ENCODE results near the gene CRB1.

DNA sequence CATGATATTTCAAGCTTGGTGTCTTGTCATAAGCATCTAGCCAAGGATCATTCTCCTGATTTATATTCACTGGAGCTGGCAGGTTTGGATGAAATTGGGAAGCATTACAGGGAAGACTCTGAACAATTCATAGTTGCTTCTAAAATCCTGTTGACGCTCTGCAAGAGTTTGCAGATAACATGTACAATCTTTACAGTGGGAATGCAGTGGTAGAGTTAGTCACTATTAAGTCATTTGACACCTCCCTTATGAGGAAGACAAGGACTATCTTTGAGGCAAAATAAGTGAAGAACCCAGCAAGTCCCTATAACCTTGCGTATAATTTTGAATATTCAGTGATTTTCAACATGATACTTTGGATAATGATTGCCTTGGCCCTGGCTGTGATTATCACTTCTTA lies 45.3 kb upstream of the CRB1 start:
- TF ChIP-seq TAF1 (IDR thresholded peaks at IDR 0.05; ENCODE audit: borderline replicate concordance, low read depth, low read length) (no peak), POLR2A (IDR thresholded peaks at IDR 0.05; ENCODE audit: low read depth, low read length) (no peak)
